IMR-90 (cell line): ENCODE results near the gene PIP4K2A. TPM values are rescaled to one million over a fixed set of nuclear protein-coding genes. Genes with fewer than 3 reads are reported as not detected.

Experiments used
- ATAC-seq: fragments of 200-7000 bp; cut with Tn5 transposase; 2 replicates; pipeline ENCODE4 v1.9.1; 2020; ENCODE audit warnings: low read depth, mild to moderate bottlenecking, moderate library complexity
- BruUV-seq: library from RNA; stranded (reverse); fragments of 400-500 nt; replicated peaks from 2 replicates; lab custom pipeline; 2021; lab: Mats Ljungman, UMichigan
- CTCF ChIA-PET: fragments of 300-600 bp; formaldehyde crosslinking; extraction: SDS; loops from one replicate; lab custom pipeline; 2021; ENCODE audit warnings: antibody characterized with exemption; lab: Yijun Ruan, JAX
- POLR2A ChIA-PET: fragments of 300-600 bp; sonication (Branson Sonifier 250); formaldehyde crosslinking; loops from one replicate; lab custom pipeline; 2022; ENCODE audit warnings: antibody characterized with exemption; ENCODE audit not compliant: unreplicated experiment; lab: Charles Lee
- DNase-seq: peaks from one replicate; pipeline ENCODE4 v3.0.0; 2013
- H2AFZ ChIP-seq: replicated peaks from 2 replicates; pipeline ENCODE3; 2013; ENCODE audit warnings: low read length, mild to moderate bottlenecking; ENCODE audit not compliant: poor library complexity
- H2AK5ac ChIP-seq: 2 replicates; pipeline ENCODE4 v1.6.1; 2013; ENCODE audit warnings: low read depth, low read length, inconsistent platforms
- H2AK9ac ChIP-seq: replicated peaks from 2 replicates; pipeline ENCODE3; 2013; ENCODE audit warnings: mild to moderate bottlenecking, low read depth, low read length, moderate library complexity; ENCODE audit not compliant: poor library complexity
- H2BK120ac ChIP-seq: 2 replicates; pipeline ENCODE4 v1.6.1; 2013; ENCODE audit warnings: low read depth, low read length, inconsistent platforms
- H2BK15ac ChIP-seq: 3 replicates; pipeline ENCODE4 v1.6.1; 2013; ENCODE audit warnings: low read depth, low read length, inconsistent platforms
- H2BK20ac ChIP-seq: 2 replicates; pipeline ENCODE4 v1.6.1; 2013; ENCODE audit warnings: low read depth, mild to moderate bottlenecking, inconsistent platforms, low read length, moderate library complexity
- H2BK5ac ChIP-seq: 2 replicates; pipeline ENCODE4 v1.6.1; 2013; ENCODE audit warnings: mild to moderate bottlenecking, low read depth, low read length, inconsistent platforms; ENCODE audit not compliant: poor library complexity, severe bottlenecking
- H3K14ac ChIP-seq: replicated peaks from 2 replicates; pipeline ENCODE4 v1.6.1; 2013; ENCODE audit warnings: low read depth, low read length, inconsistent platforms
- H3K18ac ChIP-seq: 2 replicates; pipeline ENCODE4 v1.6.1; 2013; ENCODE audit warnings: low read depth, low read length, control low read depth
- H3K23ac ChIP-seq: 2 replicates; pipeline ENCODE4 v1.6.1; 2013; ENCODE audit warnings: low read depth, low read length, inconsistent platforms
- H3K27ac ChIP-seq: 2 replicates; pipeline ENCODE4 v1.5.1; 2013; ENCODE audit warnings: mild to moderate bottlenecking, control low read depth, low read length; ENCODE audit not compliant: insufficient read depth
- H3K27me3 ChIP-seq: 2 replicates; pipeline ENCODE4 v1.6.1; 2013; ENCODE audit warnings: low read length; ENCODE audit not compliant: control insufficient read depth, insufficient read depth
- H3K36me3 ChIP-seq: 2 replicates; pipeline ENCODE4 v1.6.1; 2013; ENCODE audit warnings: low read length, mixed read lengths; ENCODE audit not compliant: control insufficient read depth, insufficient read depth
- H3K4ac ChIP-seq: 2 replicates; pipeline ENCODE4 v1.6.1; 2013; ENCODE audit warnings: low read depth, low read length, inconsistent platforms
- H3K4me1 ChIP-seq: 2 replicates; pipeline ENCODE4 v1.6.1; 2013; ENCODE audit warnings: low read length, mixed read lengths; ENCODE audit not compliant: control insufficient read depth, insufficient read depth
- H3K4me2 ChIP-seq: 2 replicates; pipeline ENCODE4 v1.6.1; 2013; ENCODE audit warnings: low read depth, mild to moderate bottlenecking, control low read depth, low read length, moderate library complexity
- H3K4me3 ChIP-seq: 2 replicates; pipeline ENCODE4 v1.5.1; 2013; ENCODE audit warnings: low read depth, mild to moderate bottlenecking, control low read depth, low read length, moderate library complexity; ENCODE audit not compliant: insufficient read depth
- H3K56ac ChIP-seq: 2 replicates; pipeline ENCODE4 v1.6.1; 2013; ENCODE audit warnings: low read length, inconsistent platforms; ENCODE audit not compliant: insufficient read depth; ENCODE audit errors: extremely low read depth
- H3K79me1 ChIP-seq, 2 experiments: 2 replicates each; pipeline ENCODE4 v1.6.1; 2013; ENCODE audit warnings: low read length in 2 of 2, inconsistent platforms in 1 of 2, low read depth in 1 of 2
- H3K9ac ChIP-seq: 2 replicates; pipeline ENCODE4 v1.6.1; 2013; ENCODE audit warnings: low read depth, low read length, control low read depth
- H3K9me1 ChIP-seq: 2 replicates; pipeline ENCODE4 v1.6.1; 2013; ENCODE audit warnings: low read length, inconsistent platforms; ENCODE audit not compliant: insufficient read depth
- H3K9me3 ChIP-seq: 2 replicates; pipeline ENCODE4 v1.6.1; 2013; ENCODE audit warnings: low read length; ENCODE audit not compliant: control insufficient read depth, insufficient read depth
- H4K20me1 ChIP-seq: 2 replicates; pipeline ENCODE4 v1.6.1; 2013; ENCODE audit warnings: low read length, inconsistent platforms; ENCODE audit not compliant: insufficient read depth
- H4K5ac ChIP-seq: 2 replicates; pipeline ENCODE4 v1.6.1; 2013; ENCODE audit warnings: mild to moderate bottlenecking, low read depth, low read length, control low read depth
- H4K8ac ChIP-seq, 2 experiments: 2 replicates each; pipeline ENCODE4 v1.6.1; 2013; ENCODE audit warnings: low read depth in 2 of 2, low read length in 2 of 2, control low read depth in 1 of 2, inconsistent platforms in 1 of 2
- H4K91ac ChIP-seq: 2 replicates; pipeline ENCODE4 v1.6.1; 2013; ENCODE audit warnings: low read depth, low read length, inconsistent platforms; ENCODE audit not compliant: insufficient read depth
- CEBPB ChIP-seq: IDR thresholded peaks from 2 replicates; pipeline ENCODE4 v1.6.1; 2012; ENCODE audit warnings: low read depth, low read length, improper control_type of control experiment
- CHD1 ChIP-seq: IDR thresholded peaks from 2 replicates; pipeline ENCODE4 v1.6.1; 2012; ENCODE audit warnings: low read depth, low read length, improper control_type of control experiment
- CTCF ChIP-seq: conservative IDR thresholded peaks from 2 replicates; pipeline ENCODE4 v1.5.1; 2012; ENCODE audit warnings: mild to moderate bottlenecking, low read depth, low read length, improper control_type of control experiment
- MAZ ChIP-seq: IDR thresholded peaks from 2 replicates; pipeline ENCODE4 v1.6.1; 2012; ENCODE audit warnings: low read depth, mild to moderate bottlenecking, low read length, improper control_type of control experiment, moderate library complexity, borderline replicate concordance
- POLR2A ChIP-seq: IDR thresholded peaks from 2 replicates; pipeline ENCODE4 v1.6.1; 2012; ENCODE audit warnings: mild to moderate bottlenecking, low read depth, low read length
- RFX5 ChIP-seq: IDR thresholded peaks from 2 replicates; pipeline ENCODE4 v1.8.0; 2012; ENCODE audit warnings: low read depth, mild to moderate bottlenecking, low read length, moderate library complexity
- SMC3 ChIP-seq: fragments of 150-350 bp; IDR thresholded peaks from 2 replicates; pipeline ENCODE4 v1.6.1; 2016; ENCODE audit warnings: low read depth, mild to moderate bottlenecking, antibody characterized with exemption, low read length, moderate library complexity
- WGBS, 2 experiments: methylation state at CpG; one replicate each; pipeline versions ENCODE4 v1.1.5 to v1.1.7; 2013; ENCODE audit warnings: missing lambda C conversion rate in 2 of 2; ENCODE audit not compliant: insufficient read length in 1 of 2; ENCODE audit errors: extremely low coverage in 2 of 2; 5-methylcytosine and 5-hydroxymethylcytosine counted together
- dilution Hi-C: fragments of 300-500 bp; cut with HindIII; formaldehyde crosslinking; loops from one replicate; pipeline ENCODE4 v1.14.3; 2018; ENCODE audit warnings: low sequenced_read_pairs; ENCODE audit not compliant: unreplicated experiment
- in situ Hi-C: fragments of 300-500 bp; cut with MboI; formaldehyde crosslinking; loops from 3 replicates; pipeline ENCODE4 v1.14.3; 2019; ENCODE audit warnings: low sequenced_read_pairs, inconsistent platforms, mixed read lengths
- intact Hi-C: fragments of 100-400 bp; cut with micrococcal nuclease; formaldehyde crosslinking; loops from 2 replicates; pipeline ENCODE4 v1.10.0; 2022
- polyA plus RNA-seq, 3 experiments: library from polyadenylated mRNA; depleted of rRNA; stranded (reverse); fragments of >200 nt; gene quantifications; 2 replicates each; pipeline ENCODE4 v1.2.3, GENCODE V29; 2012; ENCODE audit warnings: low replicate concordance in 1 of 3
- total RNA-seq: library from RNA; depleted of rRNA; stranded (reverse); fragments of >200 nt; gene quantifications from 2 replicates; pipeline ENCODE4 v1.2.3, GENCODE V29; 2012
- TF ChIP-seq, protein P1 (sequence below): fragments of 150-350 bp; IDR thresholded peaks from 2 replicates; pipeline ENCODE4 v1.6.1; 2017; ENCODE audit warnings: mild to moderate bottlenecking, antibody characterized with exemption, low read length, low read depth
- TF ChIP-seq, protein P2 (sequence below): fragments of 150-350 bp; IDR thresholded peaks from 2 replicates; pipeline ENCODE4 v1.6.1; 2016; ENCODE audit warnings: low read depth, mild to moderate bottlenecking, low read length, moderate library complexity, borderline replicate concordance

The PIP4K2A gene
- total and polyA plus RNA-seq, 2 of the 4 experiments (the other 2 are of a cell fraction): 9.8 to 18.1 TPM

GRCh38 chr10:22556774-22557173, 157.6 kb downstream of the PIP4K2A start:
- intact Hi-C loops: loop anchor here (10.0 kb wide), 2 partner anchors 232 to 552 kb away; partner anchors contain the start of genes BMI1 and DNAJC1
- dilution Hi-C loops: no loop called here

More at GRCh38 chr10:22556774-22557173, 157.6 kb downstream of the PIP4K2A start:
- Histone ChIP-seq H3K14ac (no peak overlapping the region), H3K27me3 (no peaks in the 10 kb centered on the region), H2BK120ac (no peak overlapping the region), H3K9me1 (peaks cover 4% of the 10 kb centered on the region; the same call in 1 of the 2 replicates), H3K4me2 (no peak overlapping the region), H2BK5ac (no peak overlapping the region), H3K79me1 (0 out of 4 replicates have a peak, but pooled peaks cover 0 to 6% of the 10 kb centered on the region in 2 experiments), H2AFZ (no peak overlapping the region), H4K8ac (no peak overlapping the region), H3K56ac (no peak overlapping the region), H2AK9ac (no peak overlapping the region), H3K9ac (no peak overlapping the region), H3K27ac (no peak overlapping the region), H2BK20ac (no peak overlapping the region), H3K36me3 (no peaks in the 10 kb centered on the region), H2AK5ac (no peak overlapping the region), H4K20me1 (no peaks in the 10 kb centered on the region), H3K4ac (no peak overlapping the region), H3K4me3 (no peak overlapping the region), H3K23ac (no peak overlapping the region), H3K9me3 (no peaks in the 10 kb centered on the region), H4K91ac (no peak overlapping the region), H4K5ac (no peak overlapping the region), H3K4me1 (peaks cover 3% of the 10 kb centered on the region; the same call in 1 of the 2 replicates), H3K18ac (no peak overlapping the region), H2BK15ac (no peak overlapping the region)
- ATAC-seq (no peak), DNase-seq (no peak)
- no TSS peak for BruUV-seq
- in situ Hi-C loops: loop anchor here (25.0 kb wide), 1 partner anchor 544 kb away; the partner anchor contains the start of gene DNAJC1
- WGBS, 2 experiments: no CpG with 5 or more reads among the region's 6 CpGs
- TF ChIP-seq POLR2A: no peak
- TF ChIP-seq RFX5: no peak
- no peak for TF ChIP-seq CTCF
- no peak for TF ChIP-seq MAZ
- no peak for TF ChIP-seq CHD1
- TF ChIP-seq CEBPB: no peak
- no peak for TF ChIP-seq SMC3
- TF ChIP-seq, protein P1, sequence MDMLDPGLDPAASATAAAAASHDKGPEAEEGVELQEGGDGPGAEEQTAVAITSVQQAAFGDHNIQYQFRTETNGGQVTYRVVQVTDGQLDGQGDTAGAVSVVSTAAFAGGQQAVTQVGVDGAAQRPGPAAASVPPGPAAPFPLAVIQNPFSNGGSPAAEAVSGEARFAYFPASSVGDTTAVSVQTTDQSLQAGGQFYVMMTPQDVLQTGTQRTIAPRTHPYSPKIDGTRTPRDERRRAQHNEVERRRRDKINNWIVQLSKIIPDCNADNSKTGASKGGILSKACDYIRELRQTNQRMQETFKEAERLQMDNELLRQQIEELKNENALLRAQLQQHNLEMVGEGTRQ: no peak
- TF ChIP-seq, protein P2, sequence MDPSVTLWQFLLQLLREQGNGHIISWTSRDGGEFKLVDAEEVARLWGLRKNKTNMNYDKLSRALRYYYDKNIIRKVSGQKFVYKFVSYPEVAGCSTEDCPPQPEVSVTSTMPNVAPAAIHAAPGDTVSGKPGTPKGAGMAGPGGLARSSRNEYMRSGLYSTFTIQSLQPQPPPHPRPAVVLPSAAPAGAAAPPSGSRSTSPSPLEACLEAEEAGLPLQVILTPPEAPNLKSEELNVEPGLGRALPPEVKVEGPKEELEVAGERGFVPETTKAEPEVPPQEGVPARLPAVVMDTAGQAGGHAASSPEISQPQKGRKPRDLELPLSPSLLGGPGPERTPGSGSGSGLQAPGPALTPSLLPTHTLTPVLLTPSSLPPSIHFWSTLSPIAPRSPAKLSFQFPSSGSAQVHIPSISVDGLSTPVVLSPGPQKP: no peak
- ChIA-PET POLR2A (no interaction called here), CTCF (no interaction called here)
